H9 (cell line): Measurements from ENCODE around the gene ZNF280D. TPM values are rescaled to one million over a fixed set of nuclear protein-coding genes. Genes with fewer than 3 reads are reported as not detected.

ENCODE experiments used
- DNase-seq: peaks from one replicate; pipeline ENCODE4 v3.0.0-alpha.2; 2017
- H2AFZ ChIP-seq: one replicate; pipeline ENCODE4 v1.6.1; 2013; ENCODE audit warnings: mild to moderate bottlenecking, low read length, control low read depth, moderate library complexity
- H2AK5ac ChIP-seq: 2 replicates; pipeline ENCODE4 v1.6.1; 2013; ENCODE audit warnings: low read length, control low read depth, mixed read lengths; ENCODE audit not compliant: insufficient read length
- H2BK120ac ChIP-seq: one replicate; pipeline ENCODE4 v1.6.1; 2013; ENCODE audit warnings: low read depth, mild to moderate bottlenecking, low read length, control low read depth, inconsistent platforms; ENCODE audit not compliant: poor library complexity, severe bottlenecking
- H2BK12ac ChIP-seq: 2 replicates; pipeline ENCODE4 v1.6.1; 2013; ENCODE audit warnings: low read length, control low read depth, mixed read lengths, low read depth; ENCODE audit not compliant: insufficient read length
- H2BK15ac ChIP-seq: 2 replicates; pipeline ENCODE4 v1.6.1; 2013; ENCODE audit warnings: low read depth, low read length, control low read depth
- H2BK20ac ChIP-seq: one replicate; pipeline ENCODE4 v1.6.1; 2013; ENCODE audit warnings: low read depth, mild to moderate bottlenecking, low read length, control low read depth, inconsistent platforms; ENCODE audit not compliant: poor library complexity, severe bottlenecking
- H2BK5ac ChIP-seq: 2 replicates; pipeline ENCODE4 v1.6.1; 2013; ENCODE audit warnings: low read length, control low read depth, mixed read lengths; ENCODE audit not compliant: insufficient read length
- H3K14ac ChIP-seq: 2 replicates; pipeline ENCODE4 v1.6.1; 2013; ENCODE audit warnings: low read length, control low read depth; ENCODE audit not compliant: insufficient read depth
- H3K18ac ChIP-seq: 2 replicates; pipeline ENCODE4 v1.6.1; 2013; ENCODE audit warnings: low read depth, mild to moderate bottlenecking, mixed read lengths, low read length, control low read depth; ENCODE audit not compliant: insufficient read length
- H3K23ac ChIP-seq: 2 replicates; pipeline ENCODE4 v1.6.1; 2013; ENCODE audit warnings: low read length, control low read depth, mixed read lengths, low read depth; ENCODE audit not compliant: insufficient read length
- H3K23me2 ChIP-seq: 2 replicates; pipeline ENCODE4 v1.6.1; 2013; ENCODE audit warnings: low read depth, mild to moderate bottlenecking, mixed read lengths, low read length, control low read depth; ENCODE audit not compliant: insufficient read length, poor library complexity, severe bottlenecking
- H3K27ac ChIP-seq: 2 replicates; pipeline ENCODE4 v1.5.1; 2013; ENCODE audit warnings: low read length, control low read depth, mixed read lengths, low read depth; ENCODE audit not compliant: insufficient read length
- H3K27me3 ChIP-seq: 2 replicates; pipeline ENCODE4 v1.6.1; 2013; ENCODE audit warnings: low read length, control low read depth, inconsistent platforms; ENCODE audit not compliant: insufficient read depth
- H3K4ac ChIP-seq: 2 replicates; pipeline ENCODE4 v1.6.1; 2013; ENCODE audit warnings: low read depth, mild to moderate bottlenecking, control low read depth, inconsistent platforms, low read length, moderate library complexity
- H3K4me1 ChIP-seq: 2 replicates; pipeline ENCODE4 v1.6.1; 2013; ENCODE audit warnings: low read length, control low read depth, inconsistent platforms; ENCODE audit not compliant: insufficient read depth
- H3K4me2 ChIP-seq: 2 replicates; pipeline ENCODE4 v1.6.1; 2013; ENCODE audit warnings: low read length, control low read depth, mixed read lengths; ENCODE audit not compliant: insufficient read length, insufficient read depth
- H3K56ac ChIP-seq: 2 replicates; pipeline ENCODE4 v1.6.1; 2013; ENCODE audit warnings: low read depth, mild to moderate bottlenecking, mixed read lengths, low read length, control low read depth; ENCODE audit not compliant: insufficient read length
- H3K79me1 ChIP-seq: 2 replicates; pipeline ENCODE4 v1.6.1; 2013; ENCODE audit warnings: low read depth, mild to moderate bottlenecking, moderate library complexity, low read length, control low read depth, inconsistent platforms; ENCODE audit not compliant: insufficient read depth, poor library complexity, severe bottlenecking
- H3K79me2 ChIP-seq: 2 replicates; pipeline ENCODE4 v1.6.1; 2013; ENCODE audit warnings: low read length, control low read depth, inconsistent platforms; ENCODE audit not compliant: insufficient read depth
- H3K9ac ChIP-seq: 2 replicates; pipeline ENCODE4 v1.6.1; 2013; ENCODE audit warnings: low read length, control low read depth, mixed read lengths; ENCODE audit not compliant: insufficient read length; ENCODE audit errors: extremely low read depth
- H3K9me3 ChIP-seq: one replicate; pipeline ENCODE4 v1.6.1; 2013; ENCODE audit warnings: low read depth, low read length, inconsistent platforms; ENCODE audit not compliant: control insufficient read depth
- H3T11ph ChIP-seq: one replicate; pipeline ENCODE4 v1.6.1; 2013; ENCODE audit warnings: mild to moderate bottlenecking, low read length, control low read depth, inconsistent platforms
- H4K20me1 ChIP-seq: one replicate; pipeline ENCODE4 v1.6.1; 2013; ENCODE audit not compliant: control insufficient read depth, insufficient read length, insufficient read depth
- H4K5ac ChIP-seq: 2 replicates; pipeline ENCODE4 v1.6.1; 2013; ENCODE audit warnings: low read depth, mild to moderate bottlenecking, mixed read lengths, low read length, control low read depth; ENCODE audit not compliant: insufficient read length
- H4K8ac ChIP-seq: replicated peaks from 2 replicates; pipeline ENCODE4 v1.6.1; 2013; ENCODE audit warnings: low read length, control low read depth, mixed read lengths, low read depth; ENCODE audit not compliant: insufficient read length
- H4K91ac ChIP-seq: 2 replicates; pipeline ENCODE4 v1.6.1; 2013; ENCODE audit warnings: low read depth, mild to moderate bottlenecking, moderate library complexity, mixed read lengths, low read length, control low read depth; ENCODE audit not compliant: insufficient read length
- H3K27ac Mint-ChIP-seq, 3 experiments: 2 replicates in 2 of 3; 3 replicates in 1 of 3; pipeline ENCODE4 v1.8.0; 2020 to 2021; ENCODE audit warnings: mixed read lengths in 3 of 3, mild to moderate bottlenecking in 1 of 3, moderate library complexity in 1 of 3
- H3K27me3 Mint-ChIP-seq: 2 replicates; pipeline ENCODE4 v1.8.0; 2021; ENCODE audit warnings: low read depth, mild to moderate bottlenecking, moderate library complexity, mixed read lengths
- H3K36me3 Mint-ChIP-seq, 3 experiments: 2 replicates in 2 of 3; 3 replicates in 1 of 3; pipeline ENCODE4 v1.8.0; 2020 to 2021; ENCODE audit warnings: low read depth in 3 of 3, mixed read lengths in 3 of 3; ENCODE audit not compliant: insufficient read depth in 1 of 3
- H3K4me1 Mint-ChIP-seq, 2 experiments: 2 replicates each; pipeline ENCODE4 v1.8.0; 2020; ENCODE audit warnings: mixed read lengths in 2 of 2
- H3K4me3 Mint-ChIP-seq, 2 experiments: 2 replicates in 1 of 2; 3 replicates in 1 of 2; pipeline ENCODE4 v1.8.0; 2020 to 2021; ENCODE audit warnings: mild to moderate bottlenecking in 2 of 2, mixed read lengths in 2 of 2, moderate library complexity in 1 of 2
- H3K9me3 Mint-ChIP-seq, 2 experiments: 2 replicates in 1 of 2; 3 replicates in 1 of 2; pipeline ENCODE4 v1.8.0; 2020; ENCODE audit warnings: mild to moderate bottlenecking in 2 of 2, mixed read lengths in 2 of 2, moderate library complexity in 1 of 2
- WGBS: extraction: QIAGEN DNeasy Blood & Tissue Kit; methylation state at CpG from one replicate; pipeline ENCODE4 v1.1.7; 2013; ENCODE audit warnings: missing lambda C conversion rate, low lambda C conversion rate, mixed read lengths; ENCODE audit not compliant: insufficient read length; ENCODE audit errors: extremely low coverage; 5-methylcytosine and 5-hydroxymethylcytosine counted together
- total RNA-seq: library from RNA; stranded (reverse); gene quantifications from 2 replicates; pipeline ENCODE4 v1.2.1, GENCODE V29; 2021
- TF ChIP-seq, protein P1 (sequence below): fragments of 200-600 bp; sonication (generic); conservative IDR thresholded peaks from 3 replicates; pipeline ENCODE4 v1.8.0; 2021; ENCODE audit warnings: antibody characterized with exemption, mild to moderate bottlenecking

The ZNF280D gene
- total RNA-seq, 1 experiment from 2014 or later = 5.7 TPM

DNA sequence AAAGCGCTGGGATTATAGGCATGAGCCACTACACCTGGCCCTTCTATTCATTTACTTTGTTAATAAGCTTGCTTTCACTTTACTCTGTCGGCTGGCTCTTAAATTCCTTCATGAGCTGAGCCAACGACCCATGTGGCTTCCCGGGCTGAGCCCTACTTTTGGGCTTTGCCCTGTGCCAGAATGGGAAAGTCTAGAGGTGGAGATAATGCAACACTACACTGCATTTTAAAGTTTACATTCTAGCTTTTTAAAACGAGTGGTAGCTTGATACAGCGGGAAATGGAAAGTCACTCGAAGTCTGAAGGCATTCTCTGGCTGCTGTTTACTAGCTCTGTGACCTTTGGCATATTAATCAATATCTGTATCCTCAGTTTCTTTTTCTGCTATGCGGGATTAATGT, 49.0 kb upstream of the ZNF280D start:
- Histone ChIP-seq H3K56ac (no peak overlapping the region), H3K9ac (no peak overlapping the region), H2AK5ac (no peak overlapping the region), H3K18ac (no peak overlapping the region), H3K14ac (no peak overlapping the region), H3K23ac (no peak overlapping the region), H4K8ac (no peak overlapping the region), H3K4ac (no peak overlapping the region), H4K20me1 (no peaks in the 10 kb centered on the region), H2BK120ac (no peak overlapping the region), H3T11ph (no peak overlapping the region), H3K9me3 (no peaks in the 10 kb centered on the region), H2BK15ac (no peak overlapping the region), H3K79me2 (no peaks in the 10 kb centered on the region), H4K5ac (no peak overlapping the region), H3K79me1 (no peaks in the 10 kb centered on the region), H3K4me2 (no peak overlapping the region), H2BK12ac (no peak overlapping the region), H3K23me2 (no peaks in the 10 kb centered on the region), H3K4me1 (no peaks in the 10 kb centered on the region), H2BK5ac (no peak overlapping the region), H3K27me3 (no peaks in the 10 kb centered on the region), H2AFZ (no peak overlapping the region), H3K27ac (no peak overlapping the region), H4K91ac (no peak overlapping the region), H2BK20ac (no peak overlapping the region)
- Mint-ChIP-seq H3K36me3 (peaks cover 0 to 5% (median 2%) of the 10 kb centered on the region in 3 experiments; a peak in 3 of 7 replicates), H3K27ac (no peak overlapping the region), H3K4me3 (no peak overlapping the region), H3K4me1 (peaks cover 6 to 8% of the 10 kb centered on the region in 2 experiments; a peak in 3 of 4 replicates), H3K27me3 (no peaks in the 10 kb centered on the region), H3K9me3 (peaks cover 0 to 3% of the 10 kb centered on the region in 2 experiments; a peak in 3 of 5 replicates)
- TF ChIP-seq, protein P1, sequence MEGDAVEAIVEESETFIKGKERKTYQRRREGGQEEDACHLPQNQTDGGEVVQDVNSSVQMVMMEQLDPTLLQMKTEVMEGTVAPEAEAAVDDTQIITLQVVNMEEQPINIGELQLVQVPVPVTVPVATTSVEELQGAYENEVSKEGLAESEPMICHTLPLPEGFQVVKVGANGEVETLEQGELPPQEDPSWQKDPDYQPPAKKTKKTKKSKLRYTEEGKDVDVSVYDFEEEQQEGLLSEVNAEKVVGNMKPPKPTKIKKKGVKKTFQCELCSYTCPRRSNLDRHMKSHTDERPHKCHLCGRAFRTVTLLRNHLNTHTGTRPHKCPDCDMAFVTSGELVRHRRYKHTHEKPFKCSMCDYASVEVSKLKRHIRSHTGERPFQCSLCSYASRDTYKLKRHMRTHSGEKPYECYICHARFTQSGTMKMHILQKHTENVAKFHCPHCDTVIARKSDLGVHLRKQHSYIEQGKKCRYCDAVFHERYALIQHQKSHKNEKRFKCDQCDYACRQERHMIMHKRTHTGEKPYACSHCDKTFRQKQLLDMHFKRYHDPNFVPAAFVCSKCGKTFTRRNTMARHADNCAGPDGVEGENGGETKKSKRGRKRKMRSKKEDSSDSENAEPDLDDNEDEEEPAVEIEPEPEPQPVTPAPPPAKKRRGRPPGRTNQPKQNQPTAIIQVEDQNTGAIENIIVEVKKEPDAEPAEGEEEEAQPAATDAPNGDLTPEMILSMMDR = no peak
- no peak for DNase-seq
- no CpG with 5 or more reads among the region's 8 CpGs for WGBS
